Loucy (cell line): ENCODE results near the gene NUB1.
A peak's percentile ranks its signal among the peaks of the same experiment; 100 is the strongest.

ENCODE experiments used
- H2AFZ ChIP-seq: fragments of 200-600 bp; sonication (generic); 2 replicates; pipeline ENCODE4 v1.6.0; 2016; ENCODE audit warnings: antibody characterized with exemption, mild to moderate bottlenecking, low read length, moderate library complexity
- H3F3A ChIP-seq: fragments of 200-600 bp; 2 replicates; pipeline ENCODE4 v1.6.0; 2016; ENCODE audit warnings: antibody characterized with exemption, low read depth, mild to moderate bottlenecking
- H3K27me3 ChIP-seq: fragments of 200-600 bp; sonication (generic); 2 replicates; pipeline ENCODE4 v1.6.1; 2014; ENCODE audit warnings: low read length, mild to moderate bottlenecking; ENCODE audit not compliant: insufficient read depth, poor library complexity, severe bottlenecking
- H3K36me3 ChIP-seq: fragments of 200-600 bp; sonication (generic); 2 replicates; pipeline ENCODE4 v1.6.1; 2016; ENCODE audit warnings: low read length; ENCODE audit not compliant: insufficient read depth
- H3K4me1 ChIP-seq: fragments of 200-600 bp; sonication (generic); 2 replicates; pipeline ENCODE4 v1.5.1; 2014; ENCODE audit warnings: low read length, mild to moderate bottlenecking; ENCODE audit not compliant: insufficient read depth, poor library complexity, severe bottlenecking
- H3K4me2 ChIP-seq: fragments of 200-600 bp; sonication (generic); 2 replicates; pipeline ENCODE4 v1.6.0; 2014; ENCODE audit warnings: antibody characterized with exemption, low read length, low read depth, mild to moderate bottlenecking; ENCODE audit not compliant: poor library complexity, severe bottlenecking
- H3K4me3 ChIP-seq: fragments of 200-600 bp; sonication (generic); 2 replicates; pipeline ENCODE4 v1.5.1; 2014; ENCODE audit warnings: low read length, mild to moderate bottlenecking, mixed read lengths; ENCODE audit not compliant: poor library complexity, severe bottlenecking
- H3K79me2 ChIP-seq: fragments of 200-600 bp; sonication (generic); 2 replicates; pipeline ENCODE4 v1.6.1; 2014; ENCODE audit warnings: low read length; ENCODE audit not compliant: insufficient read depth
- H3K9ac ChIP-seq: fragments of 200-600 bp; sonication (generic); 2 replicates; pipeline ENCODE4 v1.6.0; 2014; ENCODE audit warnings: mild to moderate bottlenecking, low read depth, low read length, moderate library complexity; ENCODE audit not compliant: poor library complexity, severe bottlenecking
- H3K9me2 ChIP-seq: fragments of 200-600 bp; sonication (generic); replicated peaks from 2 replicates; pipeline ENCODE4 v1.6.1; 2016; ENCODE audit warnings: low read depth, low read length, mixed read lengths
- H3K9me3 ChIP-seq: fragments of 200-600 bp; sonication (generic); 2 replicates; pipeline ENCODE4 v1.6.1; 2014; ENCODE audit warnings: mild to moderate bottlenecking, antibody characterized with exemption, low read length, low read depth; ENCODE audit not compliant: insufficient read depth
- H4K20me1 ChIP-seq: fragments of 200-600 bp; sonication (generic); 2 replicates; pipeline ENCODE4 v1.6.0; 2014; ENCODE audit warnings: antibody characterized with exemption, low read length, mild to moderate bottlenecking; ENCODE audit not compliant: insufficient read depth, poor library complexity, severe bottlenecking
- EZH2phosphoT487 ChIP-seq: fragments of 200-600 bp; IDR thresholded peaks from 2 replicates; pipeline ENCODE4 v1.6.1; 2018; ENCODE audit warnings: antibody characterized with exemption, mild to moderate bottlenecking, moderate library complexity, borderline replicate concordance
- TF ChIP-seq, protein P1 (sequence below): fragments of 200-600 bp; sonication (generic); conservative IDR thresholded peaks from 2 replicates; pipeline ENCODE4 v1.5.1; 2014; ENCODE audit warnings: mild to moderate bottlenecking, antibody characterized with exemption, low read length

Gene NUB1

GRCh38 chr7:151349507-151349853 is 7.9 kb downstream of the NUB1 start:
- Histone ChIP-seq H3K36me3 (peaks cover 20% of the 10 kb centered on the region; the same call in 1 of the 2 replicates), H3K9ac (peak overlapping the region; percentile 68), H3K9me2 (no peaks in the 10 kb centered on the region), H3K4me2 (peak overlapping the region; percentile 85), H3K4me1 (peaks cover 45% of the 10 kb centered on the region), H3K27me3 (no peaks in the 10 kb centered on the region), H3K79me2 (peaks cover 37% of the 10 kb centered on the region; the same call in 1 of the 2 replicates), H2AFZ (peak overlapping the region; percentile 93), H3F3A (peaks cover 12% of the 10 kb centered on the region; the same call in 1 of the 2 replicates), H3K9me3 (no peaks in the 10 kb centered on the region), H4K20me1 (peaks cover 4% of the 10 kb centered on the region), H3K4me3 (peak overlapping the region; percentile 80)
- no peak for TF ChIP-seq EZH2phosphoT487
- TF ChIP-seq, protein P1, sequence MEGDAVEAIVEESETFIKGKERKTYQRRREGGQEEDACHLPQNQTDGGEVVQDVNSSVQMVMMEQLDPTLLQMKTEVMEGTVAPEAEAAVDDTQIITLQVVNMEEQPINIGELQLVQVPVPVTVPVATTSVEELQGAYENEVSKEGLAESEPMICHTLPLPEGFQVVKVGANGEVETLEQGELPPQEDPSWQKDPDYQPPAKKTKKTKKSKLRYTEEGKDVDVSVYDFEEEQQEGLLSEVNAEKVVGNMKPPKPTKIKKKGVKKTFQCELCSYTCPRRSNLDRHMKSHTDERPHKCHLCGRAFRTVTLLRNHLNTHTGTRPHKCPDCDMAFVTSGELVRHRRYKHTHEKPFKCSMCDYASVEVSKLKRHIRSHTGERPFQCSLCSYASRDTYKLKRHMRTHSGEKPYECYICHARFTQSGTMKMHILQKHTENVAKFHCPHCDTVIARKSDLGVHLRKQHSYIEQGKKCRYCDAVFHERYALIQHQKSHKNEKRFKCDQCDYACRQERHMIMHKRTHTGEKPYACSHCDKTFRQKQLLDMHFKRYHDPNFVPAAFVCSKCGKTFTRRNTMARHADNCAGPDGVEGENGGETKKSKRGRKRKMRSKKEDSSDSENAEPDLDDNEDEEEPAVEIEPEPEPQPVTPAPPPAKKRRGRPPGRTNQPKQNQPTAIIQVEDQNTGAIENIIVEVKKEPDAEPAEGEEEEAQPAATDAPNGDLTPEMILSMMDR = no peak

DNA sequence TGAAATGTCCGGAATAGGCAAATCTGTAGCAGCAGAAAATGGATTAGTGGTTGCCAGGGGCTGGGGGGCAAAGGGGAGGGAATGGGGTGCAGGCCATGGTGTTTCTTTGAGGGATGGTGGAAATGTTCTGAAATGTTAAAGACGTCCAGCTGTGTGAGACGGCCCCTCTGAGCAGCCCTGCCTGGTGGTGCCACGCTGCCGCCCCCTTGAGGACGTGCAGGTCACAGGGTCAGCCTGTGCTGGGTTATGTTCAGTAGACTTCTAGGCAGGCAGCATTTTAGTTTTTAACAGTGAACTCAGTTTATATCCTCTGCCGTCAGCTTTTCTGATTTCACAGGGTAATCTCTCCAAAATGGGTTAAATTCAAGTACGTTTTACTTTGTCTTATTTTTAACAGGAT is 9.4 kb downstream of the NUB1 start:
- Histone ChIP-seq H3K4me2 (peak overlapping the region; percentile 71), H3K36me3 (peaks cover 27% of the 10 kb centered on the region; the same call in 1 of the 2 replicates), H3K27me3 (no peaks in the 10 kb centered on the region), H3K4me3 (peak overlapping the region; percentile 61), H2AFZ (no peak overlapping the region), H3K9me2 (no peaks in the 10 kb centered on the region), H3F3A (peaks cover 12% of the 10 kb centered on the region; the same call in 1 of the 2 replicates), H3K9me3 (no peaks in the 10 kb centered on the region), H4K20me1 (peaks cover 4% of the 10 kb centered on the region), H3K79me2 (peaks cover 33% of the 10 kb centered on the region; the same call in 1 of the 2 replicates), H3K9ac (peak overlapping the region; percentile 67), H3K4me1 (peaks cover 45% of the 10 kb centered on the region)
- TF ChIP-seq, protein P1 = peak; percentile 67
- TF ChIP-seq EZH2phosphoT487 = no peak

DNA sequence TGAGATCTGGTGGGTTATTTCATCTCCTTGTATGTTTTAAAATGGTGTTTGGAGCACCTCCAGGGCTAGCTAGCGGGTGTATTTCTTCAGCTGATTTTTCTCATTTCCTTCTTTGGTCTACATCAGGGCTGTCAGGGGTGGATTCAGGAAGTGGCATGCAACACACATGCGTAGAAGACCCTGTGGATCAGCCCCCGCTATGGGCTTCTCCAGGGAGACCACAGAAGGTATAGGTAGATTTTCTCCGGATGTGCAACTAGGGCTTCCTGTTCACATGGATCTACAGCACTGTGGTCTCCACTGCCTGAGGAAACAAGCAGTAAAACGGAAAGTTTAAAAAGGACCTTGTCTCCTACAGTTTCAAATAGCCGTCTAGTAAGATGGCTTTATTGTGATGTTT is 10.4 kb downstream of the NUB1 start:
- peaks cover 27% of the 10 kb centered on the region; the same call in 1 of the 2 replicates for H3K79me2 ChIP-seq
- H3K36me3 ChIP-seq = peaks cover 28% of the 10 kb centered on the region; the same call in 1 of the 2 replicates
- peaks cover 12% of the 10 kb centered on the region; the same call in 1 of the 2 replicates for H3F3A ChIP-seq
- TF ChIP-seq, protein P1 = no peak
- TF ChIP-seq EZH2phosphoT487 = no peak
- no peaks in the 10 kb centered on the region for H3K27me3 ChIP-seq
- peak overlapping the region; percentile 67 for H3K9ac ChIP-seq
- no peaks in the 10 kb centered on the region for H3K9me3 ChIP-seq
- peak overlapping the region; percentile 71 for H3K4me2 ChIP-seq
- H4K20me1 ChIP-seq = peaks cover 4% of the 10 kb centered on the region
- 0 out of 2 replicates have a peak overlapping the region, but pooled peaks have one; percentile 17 for H2AFZ ChIP-seq
- H3K9me2 ChIP-seq = no peaks in the 10 kb centered on the region
- peaks cover 45% of the 10 kb centered on the region for H3K4me1 ChIP-seq
- peak overlapping the region; percentile 61 for H3K4me3 ChIP-seq
